ENCODE measurements around the gene SMYD1.

The SMYD1 gene

DNA sequence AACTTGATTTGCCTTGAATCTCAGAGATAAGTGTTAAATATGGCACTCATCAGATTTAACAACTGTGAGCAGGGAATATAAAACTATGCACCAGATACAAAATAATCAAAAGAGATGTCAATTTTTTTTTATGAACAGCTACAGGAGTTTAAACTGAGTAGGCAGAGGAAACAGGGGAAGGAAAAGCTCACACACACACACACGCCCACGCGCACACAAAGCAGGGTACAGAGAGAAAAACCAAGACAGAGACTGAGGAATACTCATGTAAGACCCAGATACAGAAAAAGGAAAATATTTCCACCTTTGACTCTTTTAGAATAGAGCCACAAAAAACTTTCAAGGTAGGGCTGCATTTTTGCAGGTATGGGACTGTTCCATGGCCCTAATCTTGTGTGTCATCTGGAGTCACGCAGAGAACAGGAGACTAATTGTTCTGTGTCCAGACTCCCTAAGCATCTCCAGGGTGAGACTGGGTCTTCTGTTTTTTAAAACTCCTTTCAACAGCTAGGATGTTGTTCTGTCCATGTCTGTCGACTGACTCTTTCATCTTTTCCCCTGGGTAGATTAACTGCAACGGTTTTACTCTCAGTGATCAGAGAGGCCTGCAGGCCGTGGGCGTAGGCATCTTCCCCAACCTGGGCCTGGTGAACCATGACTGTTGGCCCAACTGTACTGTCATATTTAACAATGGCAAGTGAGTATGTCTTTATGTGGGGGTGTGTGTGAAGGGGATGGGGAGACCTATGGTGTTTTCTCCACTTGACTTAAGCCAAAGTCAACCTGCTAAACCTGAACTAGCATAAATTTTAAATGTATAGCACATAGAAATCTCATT is 23.0 kb downstream of the SMYD1 start:
- Mint-ChIP-seq H3K4me1 (peaks cover 9% of the 10 kb centered on the region), H3K27ac (peak overlapping the region; percentile 17), H3K9me3 (no peaks in the 10 kb centered on the region), H3K4me3 (no peak overlapping the region), H3K36me3 (no peaks in the 10 kb centered on the region)
- ATAC-seq (peak; percentile 71), DNase-seq (ENCODE audit: low spot score in 2 of 2) (no peak)

DNA sequence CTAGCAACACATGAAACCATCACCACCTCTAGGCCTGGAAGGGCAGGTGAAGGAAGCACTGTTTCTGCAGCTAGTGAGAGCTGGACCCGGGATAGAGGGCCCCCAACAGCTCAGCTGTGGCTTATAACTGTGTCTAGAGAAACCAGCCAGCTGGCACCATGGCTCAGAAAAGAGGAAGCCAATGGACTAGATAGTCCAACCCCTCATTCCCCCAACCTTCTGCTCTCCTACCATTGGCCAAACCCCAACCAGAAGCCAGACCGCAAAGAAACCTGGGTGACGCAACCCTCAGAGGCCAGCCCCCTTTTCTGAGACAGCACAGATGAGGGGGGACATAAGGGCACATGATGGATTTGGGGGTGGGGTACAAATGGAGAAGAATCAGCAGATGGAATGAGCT is 24.3 kb downstream of the SMYD1 start:
- Mint-ChIP-seq H3K27ac (no peak overlapping the region), H3K36me3 (no peaks in the 10 kb centered on the region), H3K4me1 (peaks cover 9% of the 10 kb centered on the region), H3K9me3 (no peaks in the 10 kb centered on the region), H3K4me3 (no peak overlapping the region)
- DNase-seq (ENCODE audit: low spot score in 2 of 2) (no peak), ATAC-seq (no peak)

DNA sequence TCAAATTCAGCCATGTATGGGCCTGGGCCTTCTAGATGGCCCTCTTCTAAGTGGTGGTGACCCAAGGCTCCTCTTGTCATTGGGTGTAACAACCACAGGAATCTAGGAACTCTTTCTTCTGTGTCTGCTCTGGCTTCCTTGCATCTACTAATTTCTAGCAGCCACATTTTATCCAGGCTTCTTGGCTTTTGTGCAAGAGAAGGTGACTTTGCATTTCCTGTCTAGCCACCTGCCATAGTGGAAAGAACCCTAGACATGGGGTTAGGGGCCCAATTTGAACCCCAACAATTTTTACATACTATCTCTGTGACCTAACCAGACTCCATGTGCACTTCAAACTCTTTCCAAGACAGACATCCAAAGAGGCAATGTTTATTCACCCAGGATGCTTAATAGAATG is 25.1 kb downstream of the SMYD1 start:
- Mint-ChIP-seq H3K36me3 (no peaks in the 10 kb centered on the region), H3K27ac (no peak overlapping the region), H3K4me1 (peaks cover 9% of the 10 kb centered on the region), H3K4me3 (no peak overlapping the region), H3K9me3 (no peaks in the 10 kb centered on the region)
- no peak for ATAC-seq
- no peak for DNase-seq (ENCODE audit: low spot score in 2 of 2)

DNA sequence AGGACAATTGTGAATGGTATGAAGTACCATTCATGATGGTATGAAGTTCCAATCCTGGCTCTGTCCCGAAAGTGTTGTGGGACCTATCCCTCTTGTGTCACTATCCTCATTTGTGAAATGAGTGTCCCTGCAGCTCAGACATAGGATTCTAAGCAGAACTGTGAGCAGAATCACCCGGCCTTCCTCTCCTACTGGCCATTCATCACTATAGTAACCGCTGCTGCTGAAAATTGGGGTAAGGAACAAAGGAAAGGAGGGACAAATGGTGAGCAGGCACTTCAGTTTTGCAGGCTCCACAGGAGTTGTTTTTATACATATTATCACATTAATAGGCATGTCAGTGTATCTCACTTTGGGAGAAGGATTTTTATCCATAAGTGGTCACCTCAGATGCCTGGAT is 27.4 kb downstream of the SMYD1 start:
- H3K9me3 Mint-ChIP-seq, result no peaks in the 10 kb centered on the region
- ATAC-seq (no peak), DNase-seq (ENCODE audit: low spot score in 2 of 2) (no peak)
- H3K4me3 Mint-ChIP-seq, result no peak overlapping the region
- H3K4me1 Mint-ChIP-seq, result peaks cover 9% of the 10 kb centered on the region
- H3K36me3 Mint-ChIP-seq, result no peaks in the 10 kb centered on the region
- H3K27ac Mint-ChIP-seq, result no peak overlapping the region

DNA sequence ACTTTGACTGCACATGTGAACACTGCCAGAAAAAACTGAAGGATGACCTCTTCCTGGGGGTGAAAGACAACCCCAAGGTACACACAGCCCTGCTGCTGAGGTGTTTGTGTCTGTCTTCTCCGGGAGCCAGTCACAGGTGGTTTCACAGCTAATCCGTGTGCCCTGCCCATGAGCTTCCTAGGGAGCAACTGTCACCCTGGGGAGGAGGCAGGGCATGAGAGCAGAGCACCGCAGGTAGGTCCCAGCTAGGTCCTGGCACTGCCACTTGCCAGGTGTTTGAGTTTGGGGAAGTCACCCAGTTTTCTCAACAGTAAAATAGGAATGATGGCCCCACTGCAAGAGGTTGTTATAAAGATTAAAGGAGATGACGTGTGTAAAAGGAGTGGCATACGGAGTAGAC is 29.1 kb downstream of the SMYD1 start:
- no peak overlapping the region for H3K4me3 Mint-ChIP-seq
- no peaks in the 10 kb centered on the region for H3K4me1 Mint-ChIP-seq
- no peak overlapping the region for H3K27ac Mint-ChIP-seq
- no peaks in the 10 kb centered on the region for H3K36me3 Mint-ChIP-seq
- no peaks in the 10 kb centered on the region for H3K9me3 Mint-ChIP-seq
- no peak for ATAC-seq
- DNase-seq (ENCODE audit: low spot score in 2 of 2), result no peak

DNA sequence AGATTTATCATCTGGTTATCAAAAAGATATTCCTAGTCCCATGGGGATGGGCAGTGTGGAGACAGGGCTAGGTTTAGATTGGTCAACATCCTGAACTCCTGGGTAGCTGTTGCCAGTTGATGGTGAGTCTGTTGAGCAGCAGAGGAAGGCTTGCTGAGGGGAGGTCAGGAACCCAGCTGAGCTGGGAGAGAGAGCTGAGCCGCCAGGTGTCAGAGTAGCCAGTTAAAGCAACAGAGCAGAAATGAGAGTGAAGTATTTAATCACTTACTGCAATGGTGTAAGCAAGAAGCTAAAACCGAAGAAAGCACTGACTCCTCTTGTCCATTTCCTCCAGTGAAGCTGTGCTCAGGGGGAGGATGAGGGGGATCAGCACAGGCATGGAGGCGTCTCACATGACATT is 29.6 kb downstream of the SMYD1 start:
- no peak overlapping the region for H3K4me3 Mint-ChIP-seq
- no peaks in the 10 kb centered on the region for H3K36me3 Mint-ChIP-seq
- H3K9me3 Mint-ChIP-seq, result no peaks in the 10 kb centered on the region
- no peak overlapping the region for H3K27ac Mint-ChIP-seq
- DNase-seq (ENCODE audit: low spot score in 2 of 2), result no peak
- no peaks in the 10 kb centered on the region for H3K4me1 Mint-ChIP-seq
- ATAC-seq, result no peak

DNA sequence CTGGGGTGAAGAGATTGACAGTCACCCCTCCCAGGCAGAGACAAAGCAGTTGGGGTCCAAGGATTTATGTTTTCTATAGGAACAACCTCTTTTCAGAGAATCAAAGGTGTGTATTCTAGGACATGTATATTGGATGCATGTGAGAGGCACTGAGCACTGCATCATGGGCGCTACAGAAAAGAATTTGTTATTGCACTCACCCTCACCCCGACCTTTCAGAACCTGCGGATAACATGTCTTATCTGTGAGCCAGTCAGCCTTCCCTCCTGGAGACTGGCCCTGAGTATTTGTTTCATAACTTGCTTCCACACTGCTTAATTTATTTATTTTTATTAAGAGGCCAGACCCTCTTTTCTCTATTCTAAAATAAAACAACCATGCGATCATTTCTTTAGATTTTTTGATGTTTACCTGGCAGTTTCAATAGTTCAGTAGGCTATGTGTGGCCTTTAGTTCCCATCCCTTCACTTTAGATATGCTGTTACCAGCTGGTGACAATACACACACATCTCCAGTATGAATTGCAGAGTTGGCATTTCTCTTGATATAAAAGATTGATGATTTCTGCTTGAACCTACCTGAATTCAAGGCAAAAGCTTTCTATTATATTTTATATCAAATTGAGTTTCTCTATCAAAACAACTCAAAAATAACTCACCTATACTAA is 30.4 kb downstream of the SMYD1 start:
- no peak for ATAC-seq
- no peaks in the 10 kb centered on the region for H3K9me3 Mint-ChIP-seq
- no peaks in the 10 kb centered on the region for H3K36me3 Mint-ChIP-seq
- H3K27ac Mint-ChIP-seq, result no peak overlapping the region
- DNase-seq (ENCODE audit: low spot score in 2 of 2), result no peak
- no peaks in the 10 kb centered on the region for H3K4me1 Mint-ChIP-seq
- H3K4me3 Mint-ChIP-seq, result no peak overlapping the region

DNA sequence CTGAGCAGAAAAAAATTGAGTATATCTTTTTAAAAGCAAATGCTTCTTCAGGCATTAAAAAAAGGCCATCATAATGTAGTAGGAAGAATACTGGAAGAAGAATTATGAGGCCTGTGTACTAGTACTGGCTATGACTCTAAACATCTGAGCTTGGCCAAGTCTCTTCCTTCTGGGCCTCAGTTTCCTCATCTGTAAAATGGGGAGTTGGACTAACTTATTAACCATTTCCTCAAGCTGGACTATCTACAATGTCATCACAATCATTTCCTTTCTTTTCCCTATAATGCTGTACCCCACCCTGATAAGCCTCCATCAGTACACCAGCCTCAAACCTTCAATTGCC is 30.9 kb downstream of the SMYD1 start:
- Mint-ChIP-seq H3K27ac (no peak overlapping the region), H3K36me3 (no peaks in the 10 kb centered on the region), H3K4me3 (no peak overlapping the region), H3K4me1 (no peaks in the 10 kb centered on the region), H3K9me3 (no peaks in the 10 kb centered on the region)
- ATAC-seq, result no peak
- DNase-seq (ENCODE audit: low spot score in 2 of 2), result no peak

DNA sequence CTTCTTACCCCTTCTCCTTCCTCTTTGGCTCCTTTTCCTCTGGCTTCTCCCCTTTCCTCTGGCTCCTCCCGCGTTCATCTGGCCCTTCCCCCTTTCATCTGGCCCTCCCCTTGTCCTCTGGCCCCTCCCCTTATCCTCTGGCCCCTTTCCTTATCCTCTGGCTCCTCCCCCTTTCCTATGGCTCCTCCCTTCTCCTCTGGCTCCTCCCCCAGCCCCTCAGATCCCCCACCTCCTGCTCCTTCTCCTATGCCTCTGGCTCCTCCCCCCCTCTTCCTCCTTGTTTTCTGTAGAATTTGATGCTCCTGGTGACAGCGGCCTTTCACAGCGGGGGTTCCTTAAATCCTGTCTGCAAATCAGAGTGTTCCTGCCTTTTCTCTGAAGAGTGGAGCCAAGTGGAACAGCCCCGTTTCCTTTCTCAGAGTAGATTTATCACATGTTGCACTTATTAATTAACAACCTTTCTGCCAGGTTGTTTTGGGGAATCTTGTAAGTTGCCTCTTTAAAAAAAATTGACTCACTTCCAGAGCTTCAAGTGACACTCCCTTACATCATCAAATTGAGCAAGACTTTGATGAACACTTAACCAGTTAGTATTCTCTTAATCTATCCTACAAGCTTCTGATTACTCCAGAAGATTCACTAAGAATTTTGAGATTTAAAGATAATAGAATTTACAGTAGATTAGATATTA is 32.3 kb downstream of the SMYD1 start:
- H3K27ac Mint-ChIP-seq, result no peak overlapping the region
- H3K4me3 Mint-ChIP-seq, result no peak overlapping the region
- DNase-seq (ENCODE audit: low spot score in 2 of 2), result no peak

DNA sequence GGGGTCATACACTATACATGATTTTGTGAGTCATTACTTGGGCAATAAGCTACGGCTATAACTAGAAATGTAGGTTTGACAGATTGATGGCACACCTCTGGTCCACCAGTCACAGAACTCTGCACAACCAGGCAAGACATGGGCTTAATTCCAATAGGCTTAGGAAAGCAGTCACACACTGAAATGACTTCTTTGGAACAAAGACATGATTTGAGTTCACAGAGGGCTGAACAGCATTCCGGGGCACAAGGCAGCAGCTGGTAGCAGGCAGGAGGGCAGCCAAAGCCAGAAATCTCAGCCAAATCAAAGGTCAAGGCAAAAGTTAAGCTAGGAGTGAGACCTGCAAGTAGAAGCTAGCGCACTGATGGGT is 32.8 kb downstream of the SMYD1 start:
- no peaks in the 10 kb centered on the region for H3K9me3 Mint-ChIP-seq
- no peak for ATAC-seq
- no peak overlapping the region for H3K4me3 Mint-ChIP-seq
- no peaks in the 10 kb centered on the region for H3K4me1 Mint-ChIP-seq
- no peak overlapping the region for H3K27ac Mint-ChIP-seq
- DNase-seq (ENCODE audit: low spot score in 2 of 2), result no peak
- no peaks in the 10 kb centered on the region for H3K36me3 Mint-ChIP-seq

More for the DNA sequence above, 32.3 kb downstream of the SMYD1 start:
- Mint-ChIP-seq H3K4me1 (no peaks in the 10 kb centered on the region), H3K9me3 (no peaks in the 10 kb centered on the region), H3K36me3 (no peaks in the 10 kb centered on the region)
- no peak for ATAC-seq

DNA sequence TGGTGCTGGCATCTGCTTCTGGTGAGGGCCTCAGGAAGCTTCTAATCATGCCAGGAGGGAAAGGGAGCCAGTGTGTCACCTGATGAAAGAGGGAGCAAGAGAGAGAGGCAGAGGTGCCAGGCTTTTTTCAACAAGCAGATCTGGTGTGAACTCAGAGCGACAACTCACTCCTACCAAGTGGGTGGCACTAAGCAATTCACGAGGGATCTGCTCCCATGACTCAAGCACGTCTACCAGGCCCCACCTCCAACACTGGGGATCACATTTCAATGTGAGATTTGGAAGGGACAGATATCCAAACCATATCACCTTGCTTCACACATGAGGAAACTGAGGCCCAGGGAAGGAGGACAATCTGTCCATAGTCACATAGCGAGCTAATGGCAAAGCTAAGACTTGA is 41.2 kb downstream of the SMYD1 start:
- Mint-ChIP-seq H3K27ac (no peak overlapping the region), H3K4me1 (no peaks in the 10 kb centered on the region), H3K36me3 (no peaks in the 10 kb centered on the region), H3K4me3 (no peak overlapping the region), H3K9me3 (no peaks in the 10 kb centered on the region)
- DNase-seq (ENCODE audit: low spot score in 2 of 2) (no peak), ATAC-seq (no peak)

DNA sequence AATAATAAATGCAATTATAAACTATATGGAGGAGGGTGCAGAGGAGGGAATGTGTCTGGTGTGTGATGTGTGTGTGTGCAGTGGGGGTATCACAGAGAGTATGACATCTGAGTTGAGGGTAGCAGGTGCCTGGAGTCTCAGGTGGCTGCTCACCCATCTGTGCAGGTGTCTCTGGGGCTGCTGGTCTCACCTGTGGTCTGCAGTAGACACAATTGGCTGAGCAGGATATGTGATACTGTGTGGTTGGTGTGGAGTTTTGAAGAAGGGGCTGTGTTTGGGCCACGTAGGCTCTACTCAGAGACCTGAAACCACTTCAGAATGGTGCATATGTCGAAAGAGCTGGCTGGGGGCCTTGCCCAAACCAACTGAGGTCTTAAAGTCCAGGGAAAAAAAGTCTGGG is 43.2 kb downstream of the SMYD1 start:
- DNase-seq (ENCODE audit: low spot score in 2 of 2), result no peak
- Mint-ChIP-seq H3K9me3 (no peaks in the 10 kb centered on the region), H3K36me3 (no peaks in the 10 kb centered on the region), H3K4me3 (no peak overlapping the region), H3K4me1 (no peaks in the 10 kb centered on the region), H3K27ac (no peak overlapping the region)
- no peak for ATAC-seq

DNA sequence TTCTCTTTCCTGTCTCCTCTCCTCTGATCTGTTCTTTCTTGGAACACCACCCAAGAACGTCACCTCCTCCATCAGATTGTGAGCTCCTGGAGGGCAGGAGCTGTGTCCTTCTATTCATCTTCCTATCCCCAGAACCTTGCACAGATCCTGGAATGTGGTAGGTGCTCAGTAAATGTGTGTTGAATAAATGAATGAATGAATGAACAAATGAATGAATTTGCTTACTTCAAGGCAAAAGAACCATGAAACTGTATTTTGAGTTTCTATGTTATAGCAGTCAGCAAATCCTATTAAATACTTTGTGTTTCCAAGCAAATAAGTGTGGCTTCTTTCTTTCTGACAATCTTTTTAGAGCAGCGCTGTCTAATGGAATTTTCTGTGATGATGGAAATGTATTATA is 45.4 kb downstream of the SMYD1 start:
- Mint-ChIP-seq H3K9me3 (no peaks in the 10 kb centered on the region), H3K36me3 (no peaks in the 10 kb centered on the region), H3K4me1 (no peaks in the 10 kb centered on the region), H3K27ac (no peak overlapping the region), H3K4me3 (no peak overlapping the region)
- no peak for ATAC-seq
- DNase-seq (ENCODE audit: low spot score in 2 of 2), result no peak

DNA sequence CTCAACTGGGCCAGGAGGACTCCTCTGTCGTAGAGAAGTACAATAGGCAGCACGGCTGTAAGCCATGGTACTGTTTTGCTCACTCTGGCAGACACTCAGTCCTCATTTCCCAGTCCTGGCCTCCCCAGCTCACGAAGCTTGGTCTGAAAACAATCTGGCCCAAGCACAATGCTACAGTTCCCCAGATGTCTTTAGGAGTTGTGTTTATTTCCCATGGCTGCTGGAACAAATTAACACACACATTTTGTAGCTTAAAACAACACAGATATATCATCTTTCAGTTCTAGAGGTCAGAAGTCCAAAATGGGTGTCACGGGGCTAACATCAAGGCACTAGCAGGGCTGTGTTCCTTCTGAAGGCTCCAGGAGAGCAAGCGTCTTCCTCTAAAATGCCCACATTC is 47.3 kb downstream of the SMYD1 start:
- no peaks in the 10 kb centered on the region for H3K4me1 Mint-ChIP-seq
- DNase-seq (ENCODE audit: low spot score in 2 of 2) (no peak), ATAC-seq (no peak)

DNA sequence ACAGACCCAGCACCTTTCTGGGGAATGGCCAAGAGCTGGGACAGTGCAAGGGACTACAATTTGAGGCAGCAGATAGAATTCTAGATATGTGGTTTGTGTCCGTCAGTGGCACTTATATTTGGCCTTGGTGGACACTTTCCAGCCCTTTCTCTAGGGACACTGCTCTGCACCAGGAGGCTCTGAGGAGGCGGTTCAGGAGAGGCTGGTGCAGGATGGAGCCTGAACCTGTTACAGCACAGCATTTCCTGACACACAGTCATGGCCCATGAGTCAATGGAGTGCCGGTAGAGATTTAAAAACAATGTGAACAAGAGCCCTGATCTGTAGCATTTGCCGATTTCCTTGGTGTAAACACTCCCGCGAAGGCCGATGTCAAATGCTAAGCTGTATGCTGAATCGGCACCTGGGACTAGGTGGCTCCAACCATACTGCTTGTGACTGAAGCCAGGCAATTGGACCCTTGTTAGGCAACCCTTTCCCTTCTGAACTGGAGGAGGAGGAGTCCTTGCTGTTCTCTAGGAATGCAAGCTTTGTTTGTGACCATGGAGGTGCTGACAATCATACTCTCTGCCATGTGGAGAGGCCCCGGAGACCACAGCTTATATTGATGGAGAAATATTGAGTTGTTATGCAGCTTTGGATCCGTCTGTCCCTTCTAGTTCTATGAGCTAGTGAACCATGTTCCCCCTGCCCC is 48.3 kb downstream of the SMYD1 start:
- no peak overlapping the region for H3K27ac Mint-ChIP-seq
- no peaks in the 10 kb centered on the region for H3K4me1 Mint-ChIP-seq
- no peak overlapping the region for H3K4me3 Mint-ChIP-seq
- ATAC-seq (no peak), DNase-seq (ENCODE audit: low spot score in 2 of 2) (no peak)
- H3K9me3 Mint-ChIP-seq, result no peaks in the 10 kb centered on the region
- H3K36me3 Mint-ChIP-seq, result no peaks in the 10 kb centered on the region

More for the DNA sequence above, 47.3 kb downstream of the SMYD1 start:
- H3K4me3 Mint-ChIP-seq, result no peak overlapping the region
- H3K27ac Mint-ChIP-seq, result no peak overlapping the region
- H3K36me3 Mint-ChIP-seq, result no peaks in the 10 kb centered on the region
- H3K9me3 Mint-ChIP-seq, result no peaks in the 10 kb centered on the region

All from stimulated activated effector memory CD8-positive, alpha-beta T cell treated with anti-CD3 and anti-CD28 coated beads, Interleukin-12 subunit alpha, Interleukin-12 subunit beta, amount 100 ng/mL, for 72 hours (primary cell).